ENCODE measurements around the gene RALGPS1.
"Not testable (repeated sequence)": the region's sequence is repeated elsewhere in the genome, so short reads cannot be mapped to it uniquely, and the experiment has no call there.

The RALGPS1 gene

GRCh38 chr9:127144670-127145445 lies 230.3 kb downstream of the RALGPS1 start:
- Histone ChIP-seq H3K4me2 (ENCODE audit: low read length) (no peak overlapping the region), H3K79me1 (ENCODE audit: low read length) (no peaks in the 10 kb centered on the region), H2BK12ac (ENCODE audit: low read length) (no peak overlapping the region), H3K9me3 (ENCODE audit: insufficient read depth, low read depth, low read length) (peaks cover 2% of the 10 kb centered on the region), H4K12ac (ENCODE audit: low read depth, low read length) (no peak overlapping the region), H3K18ac (ENCODE audit: low read length) (no peak overlapping the region), H3K4ac (ENCODE audit: low read depth, low read length) (no peak overlapping the region), H3K27me3 (ENCODE audit: insufficient read depth, low read length) (no peaks in the 10 kb centered on the region), H3K9ac (ENCODE audit: low read length) (no peak overlapping the region), H4K8ac (ENCODE audit: low read depth, low read length) (no peak overlapping the region), H2BK5ac (ENCODE audit: low read depth, low read length, poor library complexity) (no peak overlapping the region), H3K14ac (ENCODE audit: low read length) (no peak overlapping the region), H3K27ac (ENCODE audit: low read depth, low read length) (no peak overlapping the region), H2BK120ac (ENCODE audit: insufficient read depth, low read length, poor library complexity) (no peak overlapping the region), H3K4me1 (ENCODE audit: control insufficient read depth in 1 of 2, insufficient read depth in 2 of 2, low read length in 2 of 2) (peaks cover 0 to 2% of the 10 kb centered on the region in 2 experiments), H4K91ac (ENCODE audit: low read depth, low read length) (no peak overlapping the region), H2AFZ (ENCODE audit: insufficient read depth, low read length, poor library complexity) (no peak overlapping the region), H3K79me2 (ENCODE audit: control insufficient read depth, insufficient read depth, low read length, poor library complexity) (no peaks in the 10 kb centered on the region), H2AK5ac (ENCODE audit: low read length) (no peak overlapping the region), H3K36me3 (ENCODE audit: control insufficient read depth in 1 of 2, insufficient read depth in 2 of 2, low read length in 2 of 2) (no peaks in the 10 kb centered on the region), H3K4me3 (ENCODE audit: low read depth, low read length) (no peak overlapping the region), H3K23ac (ENCODE audit: low read length) (no peak overlapping the region)
- no peak for DNase-seq
- WGBS (ENCODE audit: extremely low coverage, insufficient coverage, insufficient read length): no CpG with 5 or more reads among the region's 8 CpGs

GRCh38 chr9:127146841-127147240 lies 232.3 kb downstream of the RALGPS1 start:
- not testable (repeated sequence) for H3K14ac ChIP-seq (ENCODE audit: low read length); H3K9ac ChIP-seq (ENCODE audit: low read length); H3K27ac ChIP-seq (ENCODE audit: low read depth, low read length); H3K4me2 ChIP-seq (ENCODE audit: low read length); H2BK120ac ChIP-seq (ENCODE audit: insufficient read depth, low read length, poor library complexity); H3K4me3 ChIP-seq (ENCODE audit: low read depth, low read length); H2AFZ ChIP-seq (ENCODE audit: insufficient read depth, low read length, poor library complexity); H4K91ac ChIP-seq (ENCODE audit: low read depth, low read length); H3K79me2 ChIP-seq (ENCODE audit: control insufficient read depth, insufficient read depth, low read length, poor library complexity); H3K23ac ChIP-seq (ENCODE audit: low read length); H3K4ac ChIP-seq (ENCODE audit: low read depth, low read length); H3K4me1 ChIP-seq (ENCODE audit: control insufficient read depth in 1 of 2, insufficient read depth in 2 of 2, low read length in 2 of 2); H4K8ac ChIP-seq (ENCODE audit: low read depth, low read length); H3K18ac ChIP-seq (ENCODE audit: low read length); H4K12ac ChIP-seq (ENCODE audit: low read depth, low read length); H2BK12ac ChIP-seq (ENCODE audit: low read length); H3K27me3 ChIP-seq (ENCODE audit: insufficient read depth, low read length); H3K79me1 ChIP-seq (ENCODE audit: low read length); DNase-seq; H3K9me3 ChIP-seq (ENCODE audit: insufficient read depth, low read depth, low read length); H3K36me3 ChIP-seq (ENCODE audit: control insufficient read depth in 1 of 2, insufficient read depth in 2 of 2, low read length in 2 of 2); H2AK5ac ChIP-seq (ENCODE audit: low read length); H2BK5ac ChIP-seq (ENCODE audit: low read depth, low read length, poor library complexity)

- Histone ChIP-seq H3K18ac (ENCODE audit: low read length) (no peak overlapping the region), H3K9ac (ENCODE audit: low read length) (no peak overlapping the region), H2AK5ac (ENCODE audit: low read length) (no peak overlapping the region), H3K27ac (ENCODE audit: low read depth, low read length) (no peak overlapping the region), H2AFZ (ENCODE audit: insufficient read depth, low read length, poor library complexity) (no peak overlapping the region), H3K27me3 (ENCODE audit: insufficient read depth, low read length) (no peaks in the 10 kb centered on the region), H3K79me1 (ENCODE audit: low read length) (no peaks in the 10 kb centered on the region), H3K36me3 (ENCODE audit: control insufficient read depth in 1 of 2, insufficient read depth in 2 of 2, low read length in 2 of 2) (no peaks in the 10 kb centered on the region), H3K9me3 (ENCODE audit: insufficient read depth, low read depth, low read length) (peaks cover 2% of the 10 kb centered on the region), H2BK5ac (ENCODE audit: low read depth, low read length, poor library complexity) (no peak overlapping the region), H3K4ac (ENCODE audit: low read depth, low read length) (no peak overlapping the region), H3K79me2 (ENCODE audit: control insufficient read depth, insufficient read depth, low read length, poor library complexity) (no peaks in the 10 kb centered on the region), H4K8ac (ENCODE audit: low read depth, low read length) (no peak overlapping the region), H2BK12ac (ENCODE audit: low read length) (no peak overlapping the region), H4K12ac (ENCODE audit: low read depth, low read length) (no peak overlapping the region), H2BK120ac (ENCODE audit: insufficient read depth, low read length, poor library complexity) (no peak overlapping the region), H3K4me2 (ENCODE audit: low read length) (no peak overlapping the region), H4K91ac (ENCODE audit: low read depth, low read length) (no peak overlapping the region), H3K4me1 (ENCODE audit: control insufficient read depth in 1 of 2, insufficient read depth in 2 of 2, low read length in 2 of 2) (peaks cover 0 to 5% of the 10 kb centered on the region in 2 experiments), H3K4me3 (ENCODE audit: low read depth, low read length) (no peak overlapping the region), H3K23ac (ENCODE audit: low read length) (no peak overlapping the region), H3K14ac (ENCODE audit: low read length) (no peak overlapping the region)
- no CpG with 5 or more reads among the region's 2 CpGs for WGBS (ENCODE audit: extremely low coverage, insufficient coverage, insufficient read length)
- DNase-seq: no peak
Observed at GRCh38 chr9:127147251-127147650, 232.7 kb downstream of the RALGPS1 start.

- no peak overlapping the region for H3K9ac ChIP-seq (ENCODE audit: low read length)
- no peaks in the 10 kb centered on the region for H3K79me2 ChIP-seq (ENCODE audit: control insufficient read depth, insufficient read depth, low read length, poor library complexity)
- no peak overlapping the region for H4K91ac ChIP-seq (ENCODE audit: low read depth, low read length)
- H3K79me1 ChIP-seq (ENCODE audit: low read length): no peaks in the 10 kb centered on the region
- H3K4me2 ChIP-seq (ENCODE audit: low read length): no peak overlapping the region
- no peak overlapping the region for H4K8ac ChIP-seq (ENCODE audit: low read depth, low read length)
- H2BK5ac ChIP-seq (ENCODE audit: low read depth, low read length, poor library complexity): no peak overlapping the region
- no CpG with 5 or more reads among the region's 5 CpGs for WGBS (ENCODE audit: extremely low coverage, insufficient coverage, insufficient read length)
- no peak overlapping the region for H2BK120ac ChIP-seq (ENCODE audit: insufficient read depth, low read length, poor library complexity)
- H3K18ac ChIP-seq (ENCODE audit: low read length): no peak overlapping the region
- H3K9me3 ChIP-seq (ENCODE audit: insufficient read depth, low read depth, low read length): peaks cover 2% of the 10 kb centered on the region
- H3K4me3 ChIP-seq (ENCODE audit: low read depth, low read length): no peak overlapping the region
- H3K23ac ChIP-seq (ENCODE audit: low read length): no peak overlapping the region
- H3K36me3 ChIP-seq (ENCODE audit: control insufficient read depth in 1 of 2, insufficient read depth in 2 of 2, low read length in 2 of 2): no peaks in the 10 kb centered on the region
- H2BK12ac ChIP-seq (ENCODE audit: low read length): no peak overlapping the region
- no peak overlapping the region for H3K27ac ChIP-seq (ENCODE audit: low read depth, low read length)
- H3K4me1 ChIP-seq (ENCODE audit: control insufficient read depth in 1 of 2, insufficient read depth in 2 of 2, low read length in 2 of 2): peaks cover 0 to 5% of the 10 kb centered on the region in 2 experiments
- no peak for DNase-seq
- no peak overlapping the region for H2AK5ac ChIP-seq (ENCODE audit: low read length)
- no peak overlapping the region for H3K14ac ChIP-seq (ENCODE audit: low read length)
- H4K12ac ChIP-seq (ENCODE audit: low read depth, low read length): no peak overlapping the region
- no peaks in the 10 kb centered on the region for H3K27me3 ChIP-seq (ENCODE audit: insufficient read depth, low read length)
- no peak overlapping the region for H2AFZ ChIP-seq (ENCODE audit: insufficient read depth, low read length, poor library complexity)
- H3K4ac ChIP-seq (ENCODE audit: low read depth, low read length): no peak overlapping the region
Observed at GRCh38 chr9:127148014-127148413, 233.4 kb downstream of the RALGPS1 start.
